Coronary artery (tissue), 2 donors: ENCODE results near the gene MAFF.

Source experiments
- DNase-seq: peaks from one replicate; pipeline ENCODE4 v3.0.0-alpha.2; 2017; ENCODE audit warnings: low spot score
- H3K27ac ChIP-seq, 2 donors: fragments of 200-600 bp; sonication (generic); one replicate each; pipeline ENCODE4 v1.5.1; 2016 to 2019
- H3K4me3 ChIP-seq: fragments of 200-600 bp; sonication (generic); 2 replicates; pipeline ENCODE4 v1.5.1; 2016; ENCODE audit warnings: mild to moderate bottlenecking, moderate library complexity
- CTCF ChIP-seq: fragments of 200-600 bp; sonication (generic); IDR thresholded peaks from one replicate; pipeline ENCODE4 v1.5.1; 2019; ENCODE audit warnings: antibody characterized with exemption

Gene MAFF

GRCh38 chr22:38246046-38246658, 44.4 kb downstream of the MAFF start:
- no peak for TF ChIP-seq CTCF
- no peak for DNase-seq
- peak overlapping the region; percentile 36 for H3K4me3 ChIP-seq

GRCh38 chr22:38246692-38247091, 44.9 kb downstream of the MAFF start:
- DNase-seq = peak; percentile 91
- Histone ChIP-seq H3K4me3 (peak overlapping the region; percentile 36), H3K27ac (peak overlapping the region; percentile 92 to 95)
- TF ChIP-seq CTCF = no peak

More at GRCh38 chr22:38246046-38246658, 44.4 kb downstream of the MAFF start:
- peak overlapping the region; percentile 92 to 95 for H3K27ac ChIP-seq

- DNase-seq = no peak
- no peak for TF ChIP-seq CTCF
- Histone ChIP-seq H3K4me3 (no peak overlapping the region), H3K27ac (peak overlapping the region; percentile 92 to 95)
These were observed 45.9 kb downstream of the MAFF start for GRCh38 chr22:38247713-38248112.

GRCh38 chr22:38248280-38248679, 46.5 kb downstream of the MAFF start:
- H3K27ac ChIP-seq = peak overlapping the region; percentile 92 to 95
- TF ChIP-seq CTCF = no peak
- no peak for DNase-seq
- H3K4me3 ChIP-seq = no peak overlapping the region

- TF ChIP-seq CTCF = no peak
- peak overlapping the region in 1 of 2 donors; percentile 80 for H3K27ac ChIP-seq
- peak overlapping the region; percentile 32 for H3K4me3 ChIP-seq
- no peak for DNase-seq
These were observed 47.5 kb downstream of the MAFF start for GRCh38 chr22:38249301-38249700.

GRCh38 chr22:38249803-38250642, 48.2 kb downstream of the MAFF start:
- DNase-seq = no peak
- Histone ChIP-seq H3K4me3 (peak overlapping the region; percentile 32), H3K27ac (peak overlapping the region; percentile 28 to 80)
- TF ChIP-seq CTCF = no peak
